OCI-M2 (cell line): ENCODE results near the gene ANKS6.

ENCODE experiments used
- DNase-seq: peaks from one replicate; lab custom pipeline; 2025; ENCODE audit not compliant: unreplicated experiment; lab: John Stamatoyannopoulos, UW

The ANKS6 gene

DNA sequence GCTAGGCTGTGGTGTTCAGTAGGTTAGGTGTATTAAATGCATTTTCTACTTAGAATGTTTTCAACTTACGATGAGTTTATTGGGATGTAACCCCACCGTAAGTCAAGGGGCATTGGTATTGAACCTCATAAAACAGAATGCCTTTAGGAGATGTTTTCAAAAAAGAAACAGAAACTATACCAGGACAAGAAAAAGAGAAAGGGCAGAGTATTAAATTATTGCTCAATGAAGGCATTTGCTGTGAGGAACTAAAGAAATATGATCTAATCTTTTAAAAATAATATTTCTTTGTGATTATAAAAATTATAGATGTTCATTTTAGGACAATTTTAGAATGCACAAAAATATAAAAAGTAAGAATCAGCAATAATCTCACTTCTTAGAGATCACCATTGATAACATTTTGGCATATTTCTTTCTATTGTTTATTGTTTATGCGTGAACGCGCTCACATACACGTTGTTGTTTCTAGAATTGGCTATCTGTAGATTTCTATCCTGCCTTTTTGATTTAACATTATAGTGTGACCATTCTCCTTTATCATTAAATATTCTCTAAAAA is 19.1 kb upstream of the ANKS6 start:
- no peak for DNase-seq

DNA sequence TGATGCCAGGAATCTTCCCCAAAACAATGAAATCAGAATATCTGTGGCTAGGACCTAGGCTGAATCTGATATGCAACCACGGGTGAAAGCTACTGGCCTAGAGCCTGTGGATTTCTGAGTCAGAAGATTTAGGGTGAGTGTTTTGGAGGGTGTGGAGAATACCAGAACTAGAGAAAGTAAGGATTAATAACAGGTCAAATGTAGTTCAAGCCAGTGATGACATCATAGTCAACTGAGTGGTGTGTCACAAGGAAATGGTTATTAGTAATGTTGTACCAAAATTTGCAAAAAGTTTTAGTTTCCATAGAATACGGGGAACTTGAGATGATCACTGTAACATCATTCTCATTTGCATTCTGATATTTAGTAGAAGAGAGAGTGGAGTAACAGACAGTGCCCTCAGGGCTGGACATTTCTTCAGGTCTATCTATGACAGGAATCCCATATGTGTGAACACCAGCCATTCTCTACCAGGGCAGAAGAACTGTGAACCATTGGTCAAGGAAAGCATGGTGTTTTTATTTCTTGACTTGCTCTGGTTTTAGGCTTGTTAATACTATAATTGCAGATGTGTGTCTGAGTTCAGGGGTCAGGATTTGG is 14.8 kb upstream of the ANKS6 start:
- no peak for DNase-seq

DNA sequence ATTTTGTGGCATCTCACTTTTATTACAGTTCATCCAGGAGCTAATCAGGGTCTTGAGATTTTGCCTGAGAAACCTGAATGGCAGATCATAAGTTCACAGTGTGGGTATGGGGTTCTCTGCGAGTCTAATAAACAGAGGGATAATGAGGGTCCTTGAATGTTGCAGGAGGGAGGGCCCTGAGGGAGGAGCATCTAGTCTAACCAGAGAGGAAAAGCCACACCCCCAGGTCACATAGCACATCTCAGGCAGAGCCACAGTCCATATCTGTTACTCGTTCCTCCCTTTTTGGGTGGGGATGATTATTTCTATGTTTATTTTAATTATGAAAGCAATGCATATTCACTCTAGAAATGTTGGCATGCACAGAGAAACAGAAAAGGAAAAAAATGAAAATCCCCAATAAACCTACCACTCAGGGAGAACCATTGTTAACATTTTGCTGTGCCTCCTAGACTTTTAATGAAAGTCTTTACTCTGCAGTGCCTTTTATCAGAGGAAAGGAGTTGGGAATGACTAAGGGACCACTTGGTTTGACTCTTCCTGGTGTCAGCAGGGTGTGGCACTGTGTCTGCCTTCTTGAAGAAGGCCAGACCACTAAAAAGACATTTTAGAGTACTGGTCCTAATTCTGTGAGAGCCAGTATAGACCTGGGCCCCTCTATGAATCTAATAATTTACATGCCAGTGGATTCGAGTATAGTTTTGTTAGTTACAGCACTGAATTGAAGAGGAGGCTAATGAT is 13.9 kb upstream of the ANKS6 start:
- no peak for DNase-seq

DNA sequence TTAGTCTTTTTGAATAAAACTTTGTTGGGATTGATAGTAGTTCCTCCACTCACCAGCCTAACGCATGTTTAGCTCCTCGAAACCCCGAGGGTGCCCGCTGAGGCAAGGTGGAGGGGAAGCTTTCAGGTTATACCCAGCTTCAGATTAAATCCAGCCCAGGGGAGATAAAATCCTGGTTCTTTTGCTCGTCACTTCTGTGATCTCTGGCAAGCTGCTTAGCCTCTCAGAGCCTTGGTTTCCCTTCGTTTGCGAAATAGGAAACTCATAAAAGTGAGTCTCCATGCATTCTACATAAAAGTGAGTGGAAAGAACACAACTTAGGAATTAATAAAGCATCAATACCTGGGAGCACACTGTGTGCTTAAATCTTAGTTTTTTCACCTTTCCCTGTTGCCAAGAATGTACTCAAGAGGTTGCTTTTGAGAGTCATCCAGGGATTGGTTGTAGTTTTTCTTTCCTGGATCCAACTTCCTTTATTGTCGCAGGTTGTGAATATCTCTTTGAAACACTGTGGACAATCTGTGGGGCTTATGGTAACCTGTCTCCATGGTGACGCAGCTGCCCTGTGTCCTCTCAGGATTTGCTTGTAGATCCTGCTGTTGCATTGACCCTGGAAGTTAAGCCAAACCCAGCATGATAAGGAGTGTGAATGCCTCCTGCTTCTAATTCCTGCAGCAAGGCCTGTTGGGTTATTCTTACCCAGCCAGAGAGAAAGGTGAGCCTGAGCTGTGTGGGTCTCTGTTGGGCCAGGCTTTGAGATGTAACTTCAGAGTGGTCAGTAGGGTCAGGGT is 13.2 kb upstream of the ANKS6 start:
- no peak for DNase-seq

DNA sequence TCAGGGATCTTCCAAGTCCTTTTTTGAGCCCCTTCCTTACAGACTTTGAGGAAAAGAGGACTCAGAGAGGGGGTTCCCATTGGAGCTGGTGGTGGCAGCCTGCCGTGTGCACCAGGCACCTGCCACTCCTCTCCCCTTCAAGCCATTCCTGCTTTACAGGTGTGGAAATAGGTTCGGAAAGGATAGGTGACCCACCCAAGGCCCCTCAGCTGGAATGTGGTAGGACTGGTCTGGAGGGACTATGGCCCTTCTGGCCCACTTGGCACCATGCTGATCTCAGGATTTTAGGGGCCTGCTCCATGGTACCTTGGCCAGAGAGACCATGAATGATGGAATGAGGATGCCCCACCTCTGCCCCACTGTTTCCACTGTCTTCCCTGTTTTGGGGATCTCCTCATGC is 12.5 kb upstream of the ANKS6 start:
- no peak for DNase-seq

DNA sequence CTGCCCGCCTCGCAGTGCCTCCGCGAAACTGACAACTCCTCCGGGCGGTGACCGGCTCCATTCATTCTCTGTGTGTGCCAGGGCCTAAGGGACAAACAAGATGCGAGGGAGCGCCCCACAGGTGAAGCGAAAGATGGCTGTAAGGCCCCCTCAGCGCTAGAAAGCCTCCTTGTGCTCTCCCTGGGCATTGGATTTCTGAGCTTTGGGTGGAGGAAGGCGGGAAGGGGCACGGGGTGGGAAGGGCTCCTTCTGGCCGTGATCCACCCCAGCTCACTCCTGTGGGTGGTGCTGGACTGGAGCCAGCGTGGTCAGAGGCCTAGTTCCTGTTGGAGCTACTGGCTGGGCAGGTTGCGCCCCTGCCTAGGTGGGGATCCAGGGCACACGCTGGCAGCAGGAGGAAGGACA is 12.1 kb upstream of the ANKS6 start:
- no peak for DNase-seq

DNA sequence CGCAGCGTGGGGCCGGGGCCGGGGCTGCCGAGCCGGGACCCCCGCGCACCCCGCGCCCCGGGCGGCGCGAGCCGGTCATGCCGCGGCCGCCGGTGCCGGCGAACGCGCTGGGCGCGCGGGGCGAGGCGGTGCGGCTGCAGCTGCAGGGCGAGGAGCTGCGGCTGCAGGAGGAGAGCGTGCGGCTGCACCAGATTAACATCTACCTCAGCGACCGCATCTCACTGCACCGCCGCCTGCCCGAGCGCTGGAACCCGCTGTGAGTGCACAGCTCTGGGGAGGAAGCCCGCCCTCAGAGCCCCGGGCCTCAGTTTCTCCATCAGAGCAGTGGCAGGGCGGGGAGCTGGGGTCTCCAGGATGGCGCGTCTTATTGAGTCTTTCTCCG is 11.4 kb upstream of the ANKS6 start:
- no peak for DNase-seq

DNA sequence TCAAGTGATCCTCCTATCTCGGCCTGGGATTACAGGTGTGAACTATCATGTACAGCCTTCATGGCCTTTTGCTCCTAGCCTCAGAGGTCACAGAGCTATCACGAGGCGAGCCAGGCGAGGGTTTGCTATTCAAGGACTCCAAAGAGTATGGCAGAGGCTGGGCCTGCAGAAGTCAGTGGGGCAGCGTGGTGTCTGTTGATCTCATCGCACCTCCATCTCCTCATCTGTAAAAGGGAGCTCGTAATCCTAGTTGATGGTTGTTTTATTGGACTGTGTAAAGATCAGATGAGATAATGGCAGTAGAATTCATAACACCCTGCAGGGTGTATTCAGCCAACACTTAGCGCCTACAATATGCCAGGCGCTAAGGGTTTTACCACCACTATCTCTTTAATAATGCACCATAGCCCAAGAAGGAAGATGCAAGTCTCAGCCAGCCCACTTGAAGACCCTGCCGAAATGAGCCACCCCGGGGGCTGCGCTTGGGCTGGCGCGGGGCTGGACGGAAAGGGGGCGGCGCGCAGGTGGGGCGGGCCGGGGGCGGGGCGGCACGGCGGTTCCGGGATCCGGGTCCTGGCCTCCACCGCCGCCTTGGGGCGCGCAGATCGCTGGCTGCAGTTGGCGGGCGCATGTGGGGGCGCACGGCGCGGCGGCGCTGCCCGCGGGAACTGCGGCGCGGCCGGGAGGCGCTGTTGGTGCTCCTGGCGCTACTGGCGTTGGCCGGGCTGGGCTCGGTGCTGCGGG is 10.9 kb upstream of the ANKS6 start, which contains the start of gene GALNT12:
GALNT12 (plus strand) TSS at position 601 of the 744 bp plus-strand sequence; CDS start at position 630, 29 bp downstream.
- DNase-seq, result no peak

DNA sequence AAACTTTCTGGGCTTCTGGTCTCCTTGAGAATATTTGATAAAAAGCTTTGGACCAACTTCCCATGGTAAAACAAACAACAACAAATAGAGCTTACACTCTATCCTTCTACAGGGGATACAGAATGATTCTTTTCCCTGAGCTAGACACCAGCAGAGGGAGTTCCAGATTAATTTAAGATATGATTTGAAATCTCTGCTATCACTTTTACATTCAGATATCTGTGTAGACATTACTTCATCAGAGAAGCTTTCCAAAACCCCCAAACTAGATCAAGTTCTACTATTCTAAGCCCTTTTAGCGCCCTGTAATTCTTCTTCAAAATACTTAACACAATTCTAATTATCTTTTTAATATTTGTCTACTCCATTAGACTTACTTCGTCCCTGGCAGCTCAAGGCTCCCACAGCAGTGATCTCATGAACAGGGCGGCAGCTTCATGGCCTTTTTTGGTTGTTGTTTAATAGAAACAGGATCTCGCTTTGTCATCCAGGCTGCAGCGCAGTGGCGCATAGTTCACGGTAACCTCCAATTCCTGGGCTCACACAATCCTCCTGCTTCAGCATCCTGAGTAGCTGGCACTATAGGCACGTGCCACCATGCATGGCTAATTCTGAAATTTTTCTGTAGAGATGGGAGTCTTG is 10.2 kb upstream of the ANKS6 start:
- no peak for DNase-seq

DNA sequence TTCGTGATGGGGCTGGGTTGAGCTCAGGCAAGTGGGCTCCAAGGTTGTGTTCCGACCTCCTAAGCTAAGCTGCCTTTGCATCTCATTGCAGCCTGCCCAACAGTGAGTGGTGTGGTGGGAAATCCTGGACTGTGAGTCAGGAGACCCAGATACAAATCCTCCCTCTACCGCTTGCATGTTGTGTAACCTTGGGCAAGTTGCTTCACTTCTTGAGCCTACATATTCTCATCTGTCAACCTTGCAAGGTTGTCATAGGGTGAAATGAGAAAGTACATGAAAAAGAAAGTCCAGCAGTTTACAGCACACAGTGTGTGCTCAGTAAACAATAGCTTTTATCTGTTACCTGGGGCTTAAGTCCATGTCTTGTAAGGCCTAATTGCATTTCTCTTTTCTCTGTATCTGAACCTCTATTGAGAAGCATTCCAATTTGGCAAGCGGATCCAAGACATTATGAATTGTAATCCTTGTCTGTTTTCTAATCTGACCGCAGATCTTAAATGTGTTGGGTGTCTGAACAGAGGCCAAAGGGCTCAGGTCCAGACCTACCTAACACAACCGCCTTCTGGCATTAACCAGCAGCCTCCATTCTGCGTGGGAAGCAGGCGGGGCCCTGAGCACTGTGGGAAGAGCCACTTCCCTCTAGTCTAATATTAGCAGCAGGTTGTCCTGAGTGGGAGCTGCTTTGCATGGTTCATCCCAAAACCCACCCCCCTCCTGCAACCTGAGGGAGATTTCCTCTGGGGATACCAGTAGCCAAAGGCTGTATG is 9.3 kb upstream of the ANKS6 start:
- DNase-seq, result no peak

DNA sequence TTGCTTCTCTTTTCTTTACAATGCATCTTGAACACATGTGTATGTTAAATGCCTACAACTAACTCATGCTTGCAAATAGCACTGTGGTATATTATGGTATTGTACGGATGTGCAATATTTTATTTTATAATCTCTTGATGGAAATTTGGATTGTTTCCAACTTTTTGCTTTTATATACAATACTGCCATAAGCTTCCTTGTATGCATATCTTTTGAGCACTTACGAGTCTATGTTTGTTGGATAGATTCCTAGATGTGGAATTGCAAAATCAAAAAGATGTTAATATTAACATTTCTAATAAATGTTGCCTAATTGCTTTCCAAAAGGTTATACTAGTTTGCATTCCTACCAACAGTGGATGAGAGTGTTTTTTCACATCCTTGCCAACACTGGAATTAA is 7.7 kb upstream of the ANKS6 start:
- no peak for DNase-seq

DNA sequence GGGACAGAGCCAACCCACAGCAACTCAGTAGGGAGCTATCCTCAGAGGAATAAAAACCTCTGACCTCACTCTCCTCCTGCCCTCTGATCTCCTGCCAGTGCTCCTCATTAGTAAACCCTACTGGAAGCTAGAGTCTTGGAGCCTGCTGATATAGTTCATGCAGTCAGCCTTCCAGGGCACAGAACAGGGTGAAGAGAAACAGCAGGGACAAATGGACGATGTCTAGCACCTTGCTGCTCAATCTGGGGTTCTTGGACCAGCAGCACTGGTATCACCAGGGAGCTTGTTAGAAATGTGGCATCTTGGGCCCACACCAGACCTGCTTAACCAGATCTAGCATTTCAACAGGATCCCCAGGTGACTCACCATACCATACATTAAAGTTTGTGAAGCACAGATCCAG is 5.6 kb upstream of the ANKS6 start:
- DNase-seq, result no peak

DNA sequence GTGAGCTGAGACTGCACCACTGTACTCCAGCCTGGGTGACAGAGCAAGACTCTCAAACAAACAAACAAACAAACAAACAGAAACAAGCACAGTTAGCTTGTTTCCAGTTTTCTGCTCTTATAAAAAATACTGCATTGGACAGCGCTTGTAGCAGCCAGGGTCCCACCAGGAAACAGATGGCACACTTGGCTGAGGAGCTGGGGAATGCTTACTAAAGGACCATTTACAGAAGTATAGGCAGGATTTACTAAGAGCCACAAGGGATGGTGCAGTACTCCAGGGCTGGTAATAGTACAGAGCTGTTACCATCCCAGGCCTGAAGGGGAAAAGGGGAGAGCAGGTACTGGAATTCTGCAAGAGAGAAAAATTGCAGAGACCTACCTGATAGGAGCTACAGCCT is 5.2 kb upstream of the ANKS6 start:
- DNase-seq, result no peak

DNA sequence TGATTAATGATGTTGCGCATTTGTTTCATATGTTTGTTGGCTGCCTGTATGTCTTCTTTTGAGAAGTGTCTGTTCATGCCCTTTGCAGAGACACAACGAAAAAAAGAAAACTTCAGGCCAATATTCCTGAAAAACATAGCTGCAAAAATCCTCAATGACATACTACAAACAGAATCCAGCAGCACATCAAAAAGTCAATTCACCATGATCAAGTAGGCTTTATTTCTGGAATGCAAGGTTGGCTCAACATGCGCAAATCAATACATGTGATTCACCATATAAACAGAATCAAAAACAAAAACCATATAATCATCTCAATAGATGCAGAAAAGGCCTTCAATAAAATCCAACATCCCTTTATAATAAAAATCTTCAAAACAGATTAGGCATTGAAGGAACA is 1.9 kb upstream of the ANKS6 start:
- no peak for DNase-seq

DNA sequence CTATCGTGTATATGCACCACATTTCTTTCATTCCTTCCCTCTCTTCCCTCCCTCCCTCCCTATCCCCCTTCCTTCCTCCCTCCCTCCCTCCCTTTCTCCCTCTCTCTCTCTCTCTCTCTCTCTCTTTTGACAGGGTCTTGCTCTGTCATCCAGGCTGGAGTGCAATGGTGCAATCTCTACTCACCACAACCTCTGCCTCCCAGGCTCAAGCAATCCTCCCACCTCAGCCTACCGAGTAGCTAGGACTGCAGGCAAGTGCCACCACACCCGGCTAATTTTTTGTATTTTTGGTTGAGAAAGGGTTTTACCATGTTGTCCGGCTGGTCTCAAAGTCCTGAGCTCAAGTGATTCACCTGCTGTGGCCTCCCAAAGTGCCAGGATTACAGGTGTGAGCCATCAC is 1.1 kb upstream of the ANKS6 start:
- no peak for DNase-seq

DNA sequence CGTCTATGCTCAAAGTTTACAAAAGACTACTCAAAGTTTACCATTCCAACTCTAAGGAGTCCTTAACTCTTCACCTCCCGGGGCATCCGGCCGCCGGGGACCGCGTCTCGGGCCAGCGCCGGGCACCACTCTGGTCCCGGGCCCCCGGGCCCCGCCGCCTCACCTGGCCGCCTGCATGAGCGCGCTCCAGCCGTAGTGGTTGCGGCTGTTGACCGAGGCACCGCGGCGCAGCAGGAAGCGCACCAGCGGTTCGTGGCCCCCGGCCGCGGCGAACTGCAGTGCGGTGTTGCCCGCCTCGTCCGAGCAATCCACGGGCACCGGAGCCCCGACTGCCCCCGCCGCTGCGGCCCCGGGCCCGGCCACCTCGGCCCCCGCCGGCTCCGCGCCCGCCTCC is 388 bp downstream of the ANKS6 start:
- no peak for DNase-seq

DNA sequence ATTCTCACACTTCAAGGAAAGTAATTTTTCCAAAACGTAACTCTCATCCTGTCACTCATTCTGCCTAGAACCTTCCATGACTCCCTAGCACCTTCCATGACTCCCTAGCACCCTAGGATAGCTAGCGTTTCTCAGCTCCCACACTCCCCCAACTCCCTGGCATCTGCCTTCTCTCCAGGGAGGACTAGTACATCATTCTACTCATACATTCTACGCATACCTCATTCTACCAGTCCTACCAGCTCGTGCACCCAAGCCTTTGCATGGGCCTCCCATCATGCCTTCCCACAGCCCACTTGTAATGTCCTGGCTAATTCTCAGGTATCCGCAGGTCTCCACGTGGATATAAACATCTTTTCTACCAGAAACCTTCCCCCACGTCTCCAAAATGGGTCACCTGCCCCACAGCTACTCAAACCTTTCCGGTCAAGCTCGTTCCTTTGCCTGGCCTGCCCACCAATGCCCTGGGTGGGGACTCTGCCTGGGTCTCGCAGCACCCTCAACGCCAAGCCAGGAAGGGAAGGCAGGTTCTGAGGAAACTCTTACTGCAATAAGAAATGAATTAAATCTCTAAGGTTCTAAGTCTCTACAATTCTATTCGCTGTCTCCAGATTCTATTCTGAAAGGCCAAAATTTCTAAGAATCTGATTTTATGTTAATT is 930 bp downstream of the ANKS6 start:
- no peak for DNase-seq

DNA sequence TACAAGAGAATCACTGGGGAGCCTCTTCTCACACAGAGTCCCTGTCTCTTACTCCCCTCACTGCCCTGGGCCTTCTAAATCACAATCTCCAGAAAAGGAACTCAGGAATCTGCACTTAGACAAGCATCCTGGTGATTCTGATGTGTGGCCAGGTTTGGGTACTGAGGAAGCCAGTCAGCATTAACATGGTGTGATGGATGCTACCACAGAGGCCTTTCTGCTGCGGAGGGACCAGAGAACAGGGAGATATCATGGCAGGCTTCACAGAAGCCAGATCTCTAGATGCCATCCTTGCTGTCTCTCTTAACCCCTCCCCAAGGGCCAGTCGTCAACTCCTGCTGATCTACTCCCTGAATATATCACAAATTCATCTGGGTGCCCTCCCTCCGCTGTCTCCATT is 1.6 kb downstream of the ANKS6 start:
- DNase-seq, result no peak

DNA sequence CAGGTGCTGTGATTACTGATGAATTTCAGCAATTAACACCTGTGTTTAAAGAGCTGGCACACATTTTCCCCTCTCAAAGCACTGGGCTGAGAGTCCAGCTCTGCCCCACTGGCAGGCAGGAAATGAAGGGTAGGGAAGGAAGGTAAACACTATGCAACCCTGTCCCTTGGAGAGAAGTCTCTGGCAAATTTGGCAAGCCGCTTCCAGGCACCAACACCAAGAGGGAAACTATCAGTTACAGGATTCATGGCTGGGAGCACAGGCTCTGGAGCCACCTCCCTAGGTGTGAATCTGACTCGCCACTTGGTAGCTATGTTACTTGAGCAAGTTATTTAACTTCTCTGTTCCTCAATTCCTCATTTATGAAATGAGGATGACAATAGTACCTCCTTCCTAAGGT is 3.3 kb downstream of the ANKS6 start:
- DNase-seq, result no peak
